Loucy (cell line): ENCODE data around the gene KLF16.

ENCODE experiments used
- H2AFZ ChIP-seq: fragments of 200-600 bp; sonication (generic); 2 replicates; pipeline ENCODE4 v1.6.0; 2016; ENCODE audit warnings: antibody characterized with exemption, mild to moderate bottlenecking, low read length, moderate library complexity
- H3F3A ChIP-seq: fragments of 200-600 bp; 2 replicates; pipeline ENCODE4 v1.6.0; 2016; ENCODE audit warnings: antibody characterized with exemption, low read depth, mild to moderate bottlenecking
- H3K27me3 ChIP-seq: fragments of 200-600 bp; sonication (generic); 2 replicates; pipeline ENCODE4 v1.6.1; 2014; ENCODE audit warnings: low read length, mild to moderate bottlenecking; ENCODE audit not compliant: insufficient read depth, poor library complexity, severe bottlenecking
- H3K36me3 ChIP-seq: fragments of 200-600 bp; sonication (generic); 2 replicates; pipeline ENCODE4 v1.6.1; 2016; ENCODE audit warnings: low read length; ENCODE audit not compliant: insufficient read depth
- H3K4me1 ChIP-seq: fragments of 200-600 bp; sonication (generic); 2 replicates; pipeline ENCODE4 v1.5.1; 2014; ENCODE audit warnings: low read length, mild to moderate bottlenecking; ENCODE audit not compliant: insufficient read depth, poor library complexity, severe bottlenecking
- H3K4me2 ChIP-seq: fragments of 200-600 bp; sonication (generic); 2 replicates; pipeline ENCODE4 v1.6.0; 2014; ENCODE audit warnings: antibody characterized with exemption, low read length, low read depth, mild to moderate bottlenecking; ENCODE audit not compliant: poor library complexity, severe bottlenecking
- H3K4me3 ChIP-seq: fragments of 200-600 bp; sonication (generic); 2 replicates; pipeline ENCODE4 v1.5.1; 2014; ENCODE audit warnings: low read length, mild to moderate bottlenecking, mixed read lengths; ENCODE audit not compliant: poor library complexity, severe bottlenecking
- H3K79me2 ChIP-seq: fragments of 200-600 bp; sonication (generic); 2 replicates; pipeline ENCODE4 v1.6.1; 2014; ENCODE audit warnings: low read length; ENCODE audit not compliant: insufficient read depth
- H3K9ac ChIP-seq: fragments of 200-600 bp; sonication (generic); 2 replicates; pipeline ENCODE4 v1.6.0; 2014; ENCODE audit warnings: mild to moderate bottlenecking, low read depth, low read length, moderate library complexity; ENCODE audit not compliant: poor library complexity, severe bottlenecking
- H3K9me2 ChIP-seq: fragments of 200-600 bp; sonication (generic); replicated peaks from 2 replicates; pipeline ENCODE4 v1.6.1; 2016; ENCODE audit warnings: low read depth, low read length, mixed read lengths
- H3K9me3 ChIP-seq: fragments of 200-600 bp; sonication (generic); 2 replicates; pipeline ENCODE4 v1.6.1; 2014; ENCODE audit warnings: mild to moderate bottlenecking, antibody characterized with exemption, low read length, low read depth; ENCODE audit not compliant: insufficient read depth
- H4K20me1 ChIP-seq: fragments of 200-600 bp; sonication (generic); 2 replicates; pipeline ENCODE4 v1.6.0; 2014; ENCODE audit warnings: antibody characterized with exemption, low read length, mild to moderate bottlenecking; ENCODE audit not compliant: insufficient read depth, poor library complexity, severe bottlenecking
- CTCF ChIP-seq: fragments of 200-600 bp; sonication (generic); conservative IDR thresholded peaks from 2 replicates; pipeline ENCODE4 v1.5.1; 2014; ENCODE audit warnings: mild to moderate bottlenecking, antibody characterized with exemption, low read length
- EZH2phosphoT487 ChIP-seq: fragments of 200-600 bp; IDR thresholded peaks from 2 replicates; pipeline ENCODE4 v1.6.1; 2018; ENCODE audit warnings: antibody characterized with exemption, mild to moderate bottlenecking, moderate library complexity, borderline replicate concordance

The KLF16 gene

GRCh38 chr19:1810439-1811160 is 52.8 kb downstream of the KLF16 start:
- no peak overlapping the region for H2AFZ ChIP-seq
- H3K9me3 ChIP-seq, result no peaks in the 10 kb centered on the region
- H3K9ac ChIP-seq, result peak overlapping the region; percentile 94
- H3K4me1 ChIP-seq, result peaks cover 24% of the 10 kb centered on the region
- no peaks in the 10 kb centered on the region for H3F3A ChIP-seq
- H3K4me3 ChIP-seq, result peak overlapping the region; percentile 93
- H3K79me2 ChIP-seq, result peaks cover 16% of the 10 kb centered on the region; the same call in 1 of the 2 replicates
- no peak for TF ChIP-seq CTCF
- no peak for TF ChIP-seq EZH2phosphoT487
- H3K4me2 ChIP-seq, result peak overlapping the region; percentile 95
- peaks cover 5% of the 10 kb centered on the region; the same call in 1 of the 2 replicates for H3K36me3 ChIP-seq
- H3K9me2 ChIP-seq, result no peaks in the 10 kb centered on the region
- no peaks in the 10 kb centered on the region for H4K20me1 ChIP-seq
- H3K27me3 ChIP-seq, result no peaks in the 10 kb centered on the region

- Histone ChIP-seq H4K20me1 (no peaks in the 10 kb centered on the region), H3K4me3 (no peak overlapping the region), H3K36me3 (peaks cover 10% of the 10 kb centered on the region; the same call in 1 of the 2 replicates), H3K9me2 (no peaks in the 10 kb centered on the region), H2AFZ (no peak overlapping the region), H3K79me2 (peaks cover 16% of the 10 kb centered on the region; the same call in 1 of the 2 replicates), H3K4me2 (peak overlapping the region; percentile 95), H3F3A (no peaks in the 10 kb centered on the region), H3K9me3 (no peaks in the 10 kb centered on the region), H3K9ac (no peak overlapping the region), H3K4me1 (peaks cover 24% of the 10 kb centered on the region), H3K27me3 (no peaks in the 10 kb centered on the region)
- TF ChIP-seq EZH2phosphoT487, result no peak
- peak; percentile 26 for TF ChIP-seq CTCF
Measured at GRCh38 chr19:1809678-1810077, 53.7 kb downstream of the KLF16 start.

- Histone ChIP-seq H3K4me3 (no peak overlapping the region), H3K9ac (no peak overlapping the region), H3K36me3 (peaks cover 9% of the 10 kb centered on the region; the same call in 1 of the 2 replicates), H3K27me3 (no peaks in the 10 kb centered on the region), H3K9me2 (no peaks in the 10 kb centered on the region), H3K4me1 (peaks cover 18% of the 10 kb centered on the region), H3F3A (no peaks in the 10 kb centered on the region), H3K9me3 (no peaks in the 10 kb centered on the region), H2AFZ (no peak overlapping the region), H3K4me2 (no peak overlapping the region), H3K79me2 (peaks cover 16% of the 10 kb centered on the region; the same call in 1 of the 2 replicates), H4K20me1 (no peaks in the 10 kb centered on the region)
- TF ChIP-seq EZH2phosphoT487 (no peak), CTCF (no peak)
Measured at GRCh38 chr19:1808395-1808731, 55.0 kb downstream of the KLF16 start.
